Measurements from ENCODE around the gene MAGI3. TPM values are rescaled to one million over a fixed set of nuclear protein-coding genes. Genes with fewer than 3 reads are reported as not detected.

The MAGI3 gene
- total and polyA plus RNA-seq, 8 donors: 3.5 to 225 (median 49.7) TPM

GRCh38 chr1:113394043-113394862 lies 3.9 kb downstream of the MAGI3 start:
- H3K9me3 ChIP-seq: no peaks in the 10 kb centered on the region
- no peak for TF ChIP-seq CTCF (IDR thresholded peaks at IDR 0.05)
- no peak for TF ChIP-seq POLR2A (IDR thresholded peaks at IDR 0.05)
- no peak for TF ChIP-seq EP300 (IDR thresholded peaks at IDR 0.05)
- no peak for TF ChIP-seq POLR2AphosphoS5 (IDR thresholded peaks at IDR 0.05)
- peaks cover 13 to 79% (median 48%) of the 10 kb centered on the region in 4 donors for H3K4me1 ChIP-seq
- peak in 1 of 2 donors; percentile 49 for DNase-seq
- WGBS, 5 donors: 27 to 54% (median 41%) methylated on average over 4 of the region's 4 CpGs
- peak overlapping the region in 4 of 5 donors; percentile 26 to 66 (median 40) for H3K27ac ChIP-seq
- intact Hi-C loops (cut with DNase I; ENCODE audit: low total_unique reads): no loop called here
- no peaks in the 10 kb centered on the region for H3K36me3 ChIP-seq
- peak overlapping the region in 3 of 4 donors; percentile 2 to 94 (median 79) for H3K4me3 ChIP-seq
- H3K27me3 ChIP-seq: peaks cover 0 to 5% (median 0%) of the 10 kb centered on the region in 3 donors

- no peaks in the 10 kb centered on the region for H3K9me3 ChIP-seq
- H3K36me3 ChIP-seq: no peaks in the 10 kb centered on the region
- TF ChIP-seq EP300 (IDR thresholded peaks at IDR 0.05): no peak
- TF ChIP-seq POLR2AphosphoS5 (IDR thresholded peaks at IDR 0.05): no peak
- TF ChIP-seq CTCF (IDR thresholded peaks at IDR 0.05): no peak
- no peak for TF ChIP-seq POLR2A (IDR thresholded peaks at IDR 0.05)
- no peak for DNase-seq
- H3K27ac ChIP-seq: peak overlapping the region in 3 of 5 donors; percentile 26 to 66 (median 42)
- peaks cover 16 to 76% (median 46%) of the 10 kb centered on the region in 4 donors for H3K4me1 ChIP-seq
- 62 to 85% (median 71%) methylated on average over 1 of the region's 1 CpG for WGBS, 5 donors
- intact Hi-C loops (cut with DNase I; ENCODE audit: low total_unique reads): no loop called here
- H3K4me3 ChIP-seq: no peak overlapping the region
- peaks cover 0 to 5% (median 0%) of the 10 kb centered on the region in 3 donors for H3K27me3 ChIP-seq
Measured at GRCh38 chr1:113394863-113395259, 4.5 kb downstream of the MAGI3 start.

- Histone ChIP-seq H3K9me3 (no peaks in the 10 kb centered on the region), H3K4me1 (peaks cover 9 to 87% (median 54%) of the 10 kb centered on the region in 4 donors), H3K27me3 (peaks cover 0 to 5% (median 0%) of the 10 kb centered on the region in 3 donors), H3K4me3 (no peak overlapping the region), H3K27ac (no peak overlapping the region), H3K36me3 (no peaks in the 10 kb centered on the region)
- DNase-seq: no peak
- intact Hi-C loops (cut with DNase I; ENCODE audit: low total_unique reads): no loop called here
- no peak for TF ChIP-seq POLR2AphosphoS5 (IDR thresholded peaks at IDR 0.05)
- no peak for TF ChIP-seq POLR2A (IDR thresholded peaks at IDR 0.05)
- no peak for TF ChIP-seq EP300 (IDR thresholded peaks at IDR 0.05)
- no peak for TF ChIP-seq CTCF (IDR thresholded peaks at IDR 0.05)
- 38 to 89% (median 81%) methylated on average over 2 of the region's 2 CpGs for WGBS, 5 donors
Measured at GRCh38 chr1:113396102-113396501, 5.8 kb downstream of the MAGI3 start.

DNA sequence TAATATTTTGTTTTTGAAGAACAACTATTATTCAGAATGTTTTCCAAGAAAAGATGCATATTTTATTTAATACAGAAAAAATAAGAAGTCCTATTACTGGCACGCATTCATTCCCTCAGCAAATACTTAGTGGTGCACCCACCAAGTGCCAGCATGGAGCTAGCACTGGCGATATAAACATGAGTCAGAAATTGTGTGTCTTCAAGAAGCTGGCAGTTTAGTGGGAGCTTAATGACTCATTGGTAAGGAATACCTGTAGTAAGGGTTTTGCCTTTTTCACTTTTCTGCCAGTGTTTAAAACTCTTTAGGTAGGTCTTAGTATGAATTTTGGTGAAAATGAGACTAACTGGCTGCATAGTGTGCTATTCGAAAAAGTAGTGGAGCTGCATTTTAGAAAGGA lies 6.3 kb downstream of the MAGI3 start:
- Histone ChIP-seq H3K9me3 (no peaks in the 10 kb centered on the region), H3K27me3 (peaks cover 0 to 2% (median 0%) of the 10 kb centered on the region in 3 donors), H3K4me3 (no peak overlapping the region), H3K4me1 (peaks cover 4 to 89% (median 57%) of the 10 kb centered on the region in 4 donors), H3K27ac (no peak overlapping the region), H3K36me3 (no peaks in the 10 kb centered on the region)
- intact Hi-C loops (cut with DNase I; ENCODE audit: low total_unique reads): no loop called here
- DNase-seq: peak in 1 of 2 donors; percentile 48
- WGBS, 5 donors: 57 to 68% (median 58%) methylated on average over 3 of the region's 3 CpGs
- peak in 1 of 3 donors; percentile 40 for TF ChIP-seq POLR2AphosphoS5 (IDR thresholded peaks at IDR 0.05)
- no peak for TF ChIP-seq POLR2A (IDR thresholded peaks at IDR 0.05)
- TF ChIP-seq EP300 (IDR thresholded peaks at IDR 0.05): no peak
- no peak for TF ChIP-seq CTCF (IDR thresholded peaks at IDR 0.05)

Data from stomach (tissue), 9 donors.